Measurements from ENCODE around the gene BRF1. TPM values are rescaled to one million over a fixed set of nuclear protein-coding genes. Genes with fewer than 3 reads are reported as not detected.

The BRF1 gene
- total and polyA plus RNA-seq, 8 donors, result 13.6 to 50.2 (median 20.4) TPM

DNA sequence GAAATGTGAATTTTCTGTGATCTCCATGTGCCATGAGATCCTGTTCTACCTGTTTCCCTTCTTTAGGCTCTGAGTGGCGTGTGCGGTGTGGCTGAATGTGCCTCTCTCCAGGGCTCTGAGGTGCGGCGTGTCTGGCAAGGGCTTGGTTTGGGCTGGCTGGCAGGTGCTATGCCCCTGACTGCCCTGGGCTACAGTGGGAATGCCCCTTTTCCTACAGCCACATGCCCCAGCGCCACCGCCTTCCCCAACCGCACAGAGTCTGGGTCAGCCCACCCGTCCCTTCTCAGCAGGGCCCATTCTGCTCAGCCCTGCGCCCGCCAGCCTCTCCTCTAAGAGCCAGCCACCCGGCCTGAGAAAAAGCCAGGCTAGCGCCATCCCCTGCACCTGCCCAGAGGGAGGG lies 27.7 kb downstream of the BRF1 start:
- Histone ChIP-seq H3K27me3 (no peaks in the 10 kb centered on the region), H3K4me1 (peaks cover 8 to 29% (median 29%) of the 10 kb centered on the region in 3 donors), H3K36me3 (no peaks in the 10 kb centered on the region), H3K9me3 (no peaks in the 10 kb centered on the region), H3K27ac (peak overlapping the region; percentile 3 to 56 (median 38)), H3K4me3 (no peak overlapping the region)
- TF ChIP-seq, protein P1, sequence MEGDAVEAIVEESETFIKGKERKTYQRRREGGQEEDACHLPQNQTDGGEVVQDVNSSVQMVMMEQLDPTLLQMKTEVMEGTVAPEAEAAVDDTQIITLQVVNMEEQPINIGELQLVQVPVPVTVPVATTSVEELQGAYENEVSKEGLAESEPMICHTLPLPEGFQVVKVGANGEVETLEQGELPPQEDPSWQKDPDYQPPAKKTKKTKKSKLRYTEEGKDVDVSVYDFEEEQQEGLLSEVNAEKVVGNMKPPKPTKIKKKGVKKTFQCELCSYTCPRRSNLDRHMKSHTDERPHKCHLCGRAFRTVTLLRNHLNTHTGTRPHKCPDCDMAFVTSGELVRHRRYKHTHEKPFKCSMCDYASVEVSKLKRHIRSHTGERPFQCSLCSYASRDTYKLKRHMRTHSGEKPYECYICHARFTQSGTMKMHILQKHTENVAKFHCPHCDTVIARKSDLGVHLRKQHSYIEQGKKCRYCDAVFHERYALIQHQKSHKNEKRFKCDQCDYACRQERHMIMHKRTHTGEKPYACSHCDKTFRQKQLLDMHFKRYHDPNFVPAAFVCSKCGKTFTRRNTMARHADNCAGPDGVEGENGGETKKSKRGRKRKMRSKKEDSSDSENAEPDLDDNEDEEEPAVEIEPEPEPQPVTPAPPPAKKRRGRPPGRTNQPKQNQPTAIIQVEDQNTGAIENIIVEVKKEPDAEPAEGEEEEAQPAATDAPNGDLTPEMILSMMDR (IDR thresholded peaks at IDR 0.05), result no peak
- ATAC-seq, result peak; percentile 49 to 73 (median 70)
- peak in 3 of 6 donors; percentile 48 to 58 (median 51) for DNase-seq
- intact Hi-C loops (cut with DNase I), result no loop called here
- WGBS, 2 donors, result 45 to 49% methylated on average over 11 to 12 of the region's 12 CpGs
- no peak for FAIRE-seq

DNA sequence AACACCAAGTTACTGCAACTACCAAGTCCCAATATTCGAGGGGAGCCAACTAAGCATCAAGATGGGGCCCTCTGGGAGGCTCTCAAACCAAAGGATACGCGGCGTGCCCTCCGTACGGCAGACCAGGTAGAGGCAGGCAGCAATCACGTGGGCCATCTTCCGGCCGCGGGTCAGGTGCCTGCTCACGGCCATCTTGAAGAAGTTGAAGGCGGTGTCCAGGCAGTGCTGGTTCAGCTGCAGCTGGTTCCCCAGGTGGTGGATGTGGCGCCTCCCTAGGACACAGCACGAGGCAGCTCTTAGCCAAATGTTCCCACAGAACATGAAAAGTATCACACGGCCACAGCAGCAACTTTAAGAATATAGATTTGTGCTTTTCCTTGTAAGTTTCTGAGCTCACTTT lies 28.2 kb downstream of the BRF1 start:
- Histone ChIP-seq H3K4me1 (peaks cover 8 to 29% (median 29%) of the 10 kb centered on the region in 3 donors), H3K9me3 (no peaks in the 10 kb centered on the region), H3K36me3 (no peaks in the 10 kb centered on the region), H3K27ac (peak overlapping the region; percentile 3 to 56 (median 38)), H3K27me3 (no peaks in the 10 kb centered on the region), H3K4me3 (no peak overlapping the region)
- FAIRE-seq (no peak), ATAC-seq (peak; percentile 35 to 55 (median 44)), DNase-seq (peak in 2 of 6 donors; percentile 44 to 53)
- TF ChIP-seq, protein P1 (IDR thresholded peaks at IDR 0.05), result no peak
- intact Hi-C loops (cut with DNase I), result no loop called here
- WGBS, 2 donors, result 50 to 63% methylated on average over 15 of the region's 15 CpGs

DNA sequence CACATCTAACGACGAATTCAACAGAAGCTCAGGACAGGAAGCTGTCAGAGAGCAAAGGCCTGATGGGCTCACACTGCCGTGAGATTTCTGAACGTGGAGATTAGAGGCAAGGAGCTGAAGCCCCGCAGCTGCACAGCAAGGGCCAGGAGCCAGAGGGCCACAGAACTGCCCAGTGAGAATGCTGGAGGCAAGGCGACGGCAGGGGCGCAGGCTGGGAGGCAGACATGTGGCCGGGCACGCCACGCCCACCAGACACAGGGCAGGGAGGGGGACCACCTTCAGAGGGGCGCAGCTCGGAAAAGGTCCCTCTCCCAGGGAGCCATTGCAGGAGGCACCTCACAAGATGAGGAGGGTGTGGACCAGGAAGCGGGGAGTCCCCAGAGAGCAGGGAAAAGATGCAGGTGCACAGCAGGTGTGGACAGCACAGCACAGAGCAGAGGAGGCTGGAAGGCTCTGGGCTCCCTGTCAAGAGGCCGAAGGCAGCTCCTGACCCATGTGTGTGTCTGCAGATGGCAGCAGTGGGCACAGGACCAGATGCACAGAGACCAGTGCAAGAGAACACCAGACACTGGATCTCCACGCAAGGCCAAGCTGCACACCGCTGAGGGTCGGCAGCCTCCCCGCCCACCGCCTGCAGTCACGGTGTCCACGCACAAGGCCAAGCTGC lies 29.4 kb downstream of the BRF1 start:
- intact Hi-C loops (cut with DNase I), result no loop called here
- H3K36me3 ChIP-seq, result no peaks in the 10 kb centered on the region
- H3K9me3 ChIP-seq, result no peaks in the 10 kb centered on the region
- peaks cover 8 to 29% (median 29%) of the 10 kb centered on the region in 3 donors for H3K4me1 ChIP-seq
- 45 to 48% methylated on average over 20 to 22 of the region's 22 CpGs for WGBS, 2 donors
- peak in 5 of 6 donors; percentile 83 to 96 (median 88) for DNase-seq
- FAIRE-seq, result no peak
- peak; percentile 87 to 90 (median 88) for ATAC-seq
- H3K27ac ChIP-seq, result peak overlapping the region in 2 of 4 donors; percentile 33 to 44
- H3K4me3 ChIP-seq, result no peak overlapping the region
- TF ChIP-seq, protein P1 (IDR thresholded peaks at IDR 0.05), result no peak
- no peaks in the 10 kb centered on the region for H3K27me3 ChIP-seq

DNA sequence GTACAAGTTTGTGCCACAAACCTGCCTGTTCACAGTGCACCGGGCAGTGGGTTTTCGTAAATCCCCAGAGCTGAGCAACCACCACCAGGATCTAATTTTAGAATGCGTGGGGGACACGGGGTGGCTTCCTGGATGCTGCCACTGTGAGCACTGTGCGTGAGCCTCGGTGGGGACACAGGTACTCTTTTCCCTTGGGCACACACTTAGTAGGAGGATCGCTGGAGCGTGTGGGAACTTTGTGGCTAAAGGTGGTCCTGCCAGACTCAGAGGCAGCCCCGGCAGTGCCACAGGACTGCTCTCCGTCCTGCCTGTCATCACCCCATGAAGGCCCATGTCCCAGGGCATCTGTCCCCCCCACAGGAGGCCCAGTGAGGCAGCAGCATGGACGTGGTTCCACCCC lies 31.4 kb downstream of the BRF1 start:
- peak in 1 of 6 donors; percentile 27 for DNase-seq
- Histone ChIP-seq H3K4me1 (peaks cover 3 to 23% (median 21%) of the 10 kb centered on the region in 3 donors), H3K4me3 (no peak overlapping the region), H3K27me3 (no peaks in the 10 kb centered on the region), H3K9me3 (no peaks in the 10 kb centered on the region), H3K36me3 (no peaks in the 10 kb centered on the region), H3K27ac (no peak overlapping the region)
- TF ChIP-seq, protein P1 (IDR thresholded peaks at IDR 0.05), result no peak
- FAIRE-seq, result no peak
- intact Hi-C loops (cut with DNase I), result no loop called here
- ATAC-seq, result no peak
- WGBS, 2 donors, result 90 to 96% methylated on average over 11 of the region's 11 CpGs

DNA sequence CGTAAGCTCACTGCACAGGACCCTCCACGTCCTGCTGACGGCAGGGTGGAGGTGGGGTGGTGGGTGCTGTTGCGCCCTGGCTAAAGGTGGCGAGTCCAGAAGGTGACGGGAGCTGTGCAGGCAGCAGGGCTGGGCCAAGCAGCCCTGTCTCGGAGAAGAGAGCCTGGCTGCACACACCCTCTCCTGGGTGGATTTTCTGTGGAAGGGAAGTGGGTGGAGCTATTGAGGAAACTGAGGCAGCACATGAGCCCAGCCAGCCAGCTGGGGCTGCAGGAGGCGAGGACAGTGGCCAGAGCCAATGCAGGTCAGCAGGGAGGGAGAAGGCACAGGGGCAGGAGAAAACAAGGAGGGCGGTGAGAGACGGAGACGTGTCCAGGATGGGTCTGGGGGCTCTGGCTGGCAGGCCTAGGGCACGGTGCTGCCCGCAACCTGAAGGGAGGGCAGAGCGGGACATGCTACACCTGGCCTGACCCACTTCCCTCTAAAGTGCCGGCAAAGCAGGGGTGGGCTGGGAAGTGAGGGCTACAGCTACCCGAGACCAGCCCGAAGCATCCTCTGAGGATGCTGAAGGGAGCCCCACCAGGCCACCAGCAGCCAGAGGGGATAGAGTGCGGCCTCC lies 32.0 kb downstream of the BRF1 start:
- no peak for FAIRE-seq
- TF ChIP-seq, protein P1 (IDR thresholded peaks at IDR 0.05), result no peak
- no peak for DNase-seq
- Histone ChIP-seq H3K9me3 (no peaks in the 10 kb centered on the region), H3K27me3 (no peaks in the 10 kb centered on the region), H3K4me3 (no peak overlapping the region), H3K27ac (no peak overlapping the region), H3K4me1 (peaks cover 0 to 17% (median 15%) of the 10 kb centered on the region in 3 donors), H3K36me3 (no peaks in the 10 kb centered on the region)
- intact Hi-C loops (cut with DNase I), result no loop called here
- ATAC-seq, result no peak
- WGBS, 2 donors, result 88 to 95% methylated on average over 18 of the region's 18 CpGs

Data from pancreas (tissue), 10 donors.